Measurements from ENCODE around the gene FHIT.

The FHIT gene

DNA sequence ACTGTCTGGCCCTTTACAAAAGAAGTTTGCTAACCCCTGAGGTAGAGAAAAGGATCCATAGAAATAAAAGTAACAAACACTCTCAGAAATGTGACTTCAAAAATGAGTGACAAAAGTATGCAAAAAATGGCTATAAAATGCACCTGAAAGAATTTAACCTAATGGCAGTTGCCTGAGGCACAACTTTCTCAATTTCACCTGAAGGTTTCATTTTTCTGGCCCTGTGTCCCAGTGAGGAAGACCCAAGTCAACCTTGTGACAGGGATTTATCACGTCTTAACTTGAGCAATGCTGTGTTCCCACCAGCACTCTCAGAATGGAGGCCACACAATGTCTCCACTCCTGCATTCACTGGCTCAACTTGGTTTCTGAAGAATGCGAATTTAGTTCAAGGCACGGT lies 83.0 kb downstream of the FHIT start:
- no peak for DNase-seq

- DNase-seq: no peak
These were observed 88.3 kb downstream of the FHIT start for GRCh38 chr3:61162965-61163364.

DNA sequence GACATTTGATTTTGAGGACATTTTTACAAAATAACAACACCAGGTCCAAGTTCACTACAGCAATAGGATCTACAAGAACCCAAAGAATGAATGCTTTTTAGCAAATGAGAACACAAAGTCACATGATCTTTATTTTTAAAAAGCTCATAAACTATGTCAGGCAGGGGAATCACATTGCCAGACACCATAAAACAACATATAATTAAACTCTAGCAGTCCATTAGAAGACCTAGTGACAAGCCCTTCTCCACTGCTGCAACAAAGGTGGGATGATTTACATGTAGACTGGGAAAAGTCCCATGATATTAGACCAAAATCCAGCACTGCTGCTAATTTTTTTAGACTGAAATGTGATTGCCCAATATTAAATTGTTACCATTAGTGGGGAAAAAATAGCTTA lies 92.6 kb downstream of the FHIT start:
- DNase-seq: no peak

DNA sequence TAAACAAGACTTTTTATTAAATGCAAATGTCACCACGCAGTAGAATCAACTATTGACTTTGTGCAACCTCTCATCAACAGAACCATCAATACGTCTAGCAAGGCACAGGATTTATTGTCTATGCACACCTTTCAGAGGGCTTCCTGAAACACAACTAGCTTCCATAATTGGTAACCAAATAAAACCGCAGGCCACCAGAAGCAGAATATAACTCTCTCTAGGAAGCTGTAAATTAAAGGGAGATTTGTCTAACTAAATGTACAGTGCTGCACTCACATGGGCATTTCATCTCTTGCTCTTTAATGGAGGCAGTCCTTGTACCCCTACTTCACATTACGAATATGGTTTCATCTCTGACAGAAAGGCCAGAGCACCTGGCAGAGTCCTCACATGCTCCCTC lies 93.0 kb downstream of the FHIT start:
- no peak for DNase-seq

DNA sequence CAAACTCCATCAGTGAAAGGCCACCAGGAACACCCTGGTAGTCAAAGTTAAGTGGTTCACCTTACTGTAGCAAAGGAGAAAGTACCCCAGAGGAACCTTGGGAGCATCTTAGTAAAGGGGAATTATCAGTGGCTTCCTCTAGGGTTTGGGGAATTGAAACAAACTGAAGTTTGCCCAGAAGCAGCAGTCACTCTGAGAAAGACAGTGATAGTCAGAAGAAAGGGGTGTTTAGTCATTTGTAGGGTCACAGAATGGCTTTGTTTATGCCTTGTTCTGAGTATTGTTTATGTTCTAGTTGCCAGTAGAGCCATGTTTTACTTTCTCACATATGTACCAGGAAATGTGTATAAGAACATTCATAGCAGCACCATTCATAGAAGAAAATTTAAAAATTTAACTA lies 93.8 kb downstream of the FHIT start:
- DNase-seq: no peak

DNA sequence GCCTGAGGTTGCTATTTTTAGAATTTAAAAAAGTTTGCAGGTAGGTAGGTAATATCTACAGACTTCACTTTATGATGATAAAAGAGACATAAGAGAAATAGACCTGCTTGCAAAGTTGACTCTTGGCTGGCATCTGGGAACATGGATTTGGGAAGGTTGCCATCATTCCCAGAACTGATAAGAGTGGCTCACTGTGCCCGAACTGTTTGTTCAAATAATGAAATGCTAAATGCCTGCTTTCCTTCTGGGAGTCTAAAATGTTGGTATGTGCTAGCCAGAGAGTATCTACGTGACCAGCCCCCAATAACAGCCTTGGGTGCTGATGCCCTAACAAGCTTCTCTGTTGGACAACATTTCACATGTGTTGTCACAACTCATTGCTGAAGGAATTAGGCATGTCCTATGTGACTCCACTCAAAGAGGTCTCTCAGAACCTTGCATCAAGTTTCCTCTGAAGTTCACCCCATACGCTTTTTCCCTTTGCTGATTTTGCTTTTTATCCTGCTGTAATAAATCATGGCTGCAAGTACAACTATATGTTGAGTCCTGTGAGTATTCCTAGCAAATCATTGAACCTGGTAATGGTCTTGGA lies 95.5 kb downstream of the FHIT start:
- no peak for DNase-seq

DNA sequence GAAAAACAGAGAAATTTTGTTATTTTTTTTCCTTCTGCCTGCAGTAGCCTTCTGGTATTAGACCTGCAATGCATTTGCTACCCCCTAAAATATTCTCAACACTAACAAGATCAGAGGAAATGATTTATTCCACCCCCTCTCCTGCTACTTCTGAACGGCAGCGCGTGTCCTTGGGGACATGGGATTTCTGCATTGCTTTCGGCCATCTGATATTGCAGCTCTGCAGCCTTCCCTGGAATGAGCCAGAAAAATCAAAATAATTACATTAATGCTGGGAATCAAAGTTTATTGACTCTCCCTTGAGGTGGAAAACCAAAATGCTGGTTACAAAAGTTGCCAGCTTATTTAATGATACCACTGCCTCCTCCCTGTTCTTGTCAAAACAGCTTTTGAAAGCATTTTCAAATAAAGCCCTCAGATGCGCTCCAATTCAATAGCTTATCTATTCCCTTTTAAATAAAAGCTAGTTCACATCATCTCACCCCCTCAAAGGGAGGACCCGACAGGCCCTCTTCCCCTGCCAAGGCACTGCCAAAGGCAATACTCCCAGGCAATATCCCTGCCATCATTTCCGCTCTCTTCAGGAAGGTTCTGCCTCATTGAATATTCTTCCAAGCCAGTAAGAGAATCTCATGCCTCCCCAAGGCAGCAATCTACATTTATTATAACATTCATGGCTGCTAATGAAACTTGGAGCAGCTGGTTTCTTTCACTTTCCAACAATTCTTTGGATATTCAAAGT lies 96.6 kb downstream of the FHIT start:
- no peak for DNase-seq

- DNase-seq: no peak
These were observed 99.2 kb downstream of the FHIT start for GRCh38 chr3:61152071-61152470.

DNA sequence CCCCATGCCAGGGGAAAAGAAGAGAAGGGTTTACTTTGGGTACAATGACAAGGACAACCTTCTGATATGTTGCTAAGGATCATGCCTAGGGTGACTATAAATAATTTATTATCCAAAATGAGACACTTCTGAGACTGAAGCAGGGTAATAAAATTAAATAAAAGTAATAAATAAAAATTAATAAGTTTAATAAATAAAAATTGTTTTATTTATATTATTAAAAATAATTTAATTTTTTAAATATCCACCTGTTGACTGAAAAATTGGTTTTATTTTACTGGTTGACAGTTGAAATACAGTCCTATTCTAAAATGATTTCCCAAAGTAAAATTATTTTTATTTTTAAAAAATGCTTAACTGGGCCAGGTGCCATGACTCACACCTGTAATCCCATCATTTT lies 102.0 kb downstream of the FHIT start:
- DNase-seq: no peak

DNA sequence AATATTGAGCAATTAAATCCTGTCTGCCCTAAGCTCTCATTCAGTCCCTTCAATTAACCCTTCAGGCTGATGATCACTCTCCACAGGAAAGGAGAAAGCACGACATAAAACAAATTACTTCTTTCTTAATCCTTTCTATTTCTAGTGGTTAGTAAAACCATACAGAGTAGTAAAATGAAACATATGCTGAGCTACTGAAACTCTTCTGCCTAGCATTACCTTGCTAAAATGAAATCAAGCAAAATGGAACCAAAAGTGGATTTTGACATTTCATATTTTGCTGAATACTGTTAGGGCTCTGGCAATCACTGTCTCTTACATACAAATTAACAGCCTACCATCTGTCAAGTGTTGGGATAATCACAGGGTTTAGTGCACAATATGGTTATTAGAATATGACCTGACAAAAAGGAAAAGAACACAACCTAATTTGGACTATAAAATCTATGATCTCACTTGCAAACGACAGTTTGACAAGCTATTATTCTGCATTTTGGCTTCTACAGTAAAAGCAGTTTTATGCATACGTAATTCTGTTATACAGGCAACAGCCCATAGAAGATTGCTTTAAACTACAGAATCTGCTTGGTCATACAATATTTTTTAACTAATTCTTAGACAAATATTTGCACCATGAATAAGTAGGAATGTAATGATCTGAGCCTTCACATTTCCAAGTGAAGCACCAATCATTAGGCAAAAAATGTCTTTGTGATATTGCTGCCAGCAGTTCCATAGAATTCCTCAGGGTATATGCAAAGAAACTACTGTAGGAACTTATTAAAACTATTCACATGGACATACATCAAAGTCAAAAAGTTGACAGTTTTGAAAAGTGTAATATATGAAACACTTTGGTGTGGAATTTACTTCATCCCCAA lies 105.0 kb downstream of the FHIT start:
- no peak for DNase-seq

DNA sequence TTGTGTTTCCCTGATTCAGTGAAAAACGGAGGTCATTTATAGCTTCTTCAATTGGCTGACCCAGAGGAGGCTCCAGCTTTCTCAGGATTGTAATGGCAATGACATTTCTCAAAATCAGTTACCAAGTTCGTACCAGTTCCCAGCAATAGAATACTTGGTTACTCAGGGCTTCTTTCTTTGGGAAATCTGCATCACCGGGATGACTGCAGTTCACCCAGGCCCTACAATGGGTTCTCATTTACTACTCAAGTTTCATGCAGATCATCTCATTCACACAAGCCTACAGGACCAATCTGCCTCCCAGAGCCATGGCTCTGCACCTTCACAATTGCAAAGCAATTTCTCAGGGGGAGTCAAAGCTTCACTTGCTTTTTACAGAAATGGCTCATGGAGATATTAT lies 109.6 kb downstream of the FHIT start:
- DNase-seq: no peak

DNA sequence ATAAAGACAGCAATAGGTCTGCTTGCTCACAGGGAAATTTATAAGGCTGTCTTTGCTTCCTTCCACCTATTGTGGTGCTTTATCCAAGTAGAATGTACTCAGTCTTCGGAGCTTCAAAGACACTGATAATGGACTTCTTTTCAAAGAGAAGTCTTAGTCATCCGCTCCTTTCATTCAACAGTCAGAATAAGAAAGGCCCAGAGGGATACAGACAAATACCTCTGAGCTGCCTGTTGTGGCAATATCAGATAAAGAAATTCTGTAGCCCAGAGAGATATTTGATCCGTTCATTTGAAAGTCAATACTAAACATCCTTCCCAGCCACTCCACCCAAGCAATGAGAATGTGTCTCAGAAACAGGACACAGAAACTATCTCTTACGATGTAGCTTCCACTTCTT lies 110.0 kb downstream of the FHIT start:
- no peak for DNase-seq

DNA sequence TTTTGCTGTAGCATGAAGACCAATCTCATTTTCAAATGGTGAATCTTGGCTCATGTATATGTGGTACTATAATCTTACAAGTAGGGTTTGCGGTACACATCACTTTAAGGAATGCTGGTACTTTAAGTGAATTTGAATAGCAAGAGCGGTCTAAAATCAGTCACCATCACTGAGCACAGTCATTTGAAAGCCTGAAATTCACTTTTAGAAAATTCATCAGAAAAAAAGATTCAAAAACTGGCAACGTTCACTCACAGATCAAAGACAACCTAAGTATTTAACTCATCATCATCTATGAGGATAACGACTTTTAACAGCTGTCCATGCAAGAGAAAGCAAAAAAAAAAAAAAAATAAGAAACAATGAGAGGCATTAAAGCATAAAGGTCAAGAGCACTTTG lies 111.6 kb downstream of the FHIT start:
- no peak for DNase-seq

GRCh38 chr3:61138401-61138800 lies 112.9 kb downstream of the FHIT start:
- DNase-seq: no peak

DNA sequence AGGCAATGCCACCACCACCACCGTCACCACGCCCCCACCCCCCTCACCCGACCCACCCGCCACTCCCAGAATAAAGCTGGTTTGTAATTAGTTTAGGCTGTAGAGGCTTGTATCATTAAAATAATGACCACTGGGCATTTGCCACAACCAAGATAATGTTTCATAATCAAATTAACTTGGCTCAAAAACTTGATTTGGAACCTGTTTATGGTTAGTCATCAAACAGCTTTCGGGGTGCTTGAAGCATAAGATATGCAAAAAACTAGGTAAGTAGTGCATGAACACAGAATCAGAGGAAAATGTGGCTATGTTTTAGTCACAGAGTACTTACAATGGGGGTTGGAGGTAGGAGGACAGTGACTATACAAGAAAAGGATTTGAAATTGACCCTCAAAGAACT lies 115.1 kb downstream of the FHIT start:
- no peak for DNase-seq

DNA sequence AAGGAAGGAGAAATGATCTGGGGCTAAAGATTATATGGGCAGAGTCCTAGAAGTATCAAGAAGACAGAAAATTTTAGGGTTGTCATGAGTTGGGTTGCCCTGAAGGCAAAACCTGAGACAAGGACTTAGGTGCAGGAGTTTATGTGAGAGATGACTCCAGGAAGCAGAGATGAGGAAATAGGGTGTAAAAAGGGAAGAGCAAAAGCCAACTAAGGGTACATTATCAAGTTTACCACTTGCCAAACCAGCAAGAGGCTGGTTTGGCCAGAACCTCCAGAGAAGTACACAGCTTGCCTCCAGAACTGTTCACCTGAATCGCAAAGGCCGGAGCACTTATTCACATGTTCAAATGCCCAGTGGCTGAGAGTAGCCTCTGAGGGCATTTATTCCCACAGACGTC lies 116.7 kb downstream of the FHIT start:
- no peak for DNase-seq

DNA sequence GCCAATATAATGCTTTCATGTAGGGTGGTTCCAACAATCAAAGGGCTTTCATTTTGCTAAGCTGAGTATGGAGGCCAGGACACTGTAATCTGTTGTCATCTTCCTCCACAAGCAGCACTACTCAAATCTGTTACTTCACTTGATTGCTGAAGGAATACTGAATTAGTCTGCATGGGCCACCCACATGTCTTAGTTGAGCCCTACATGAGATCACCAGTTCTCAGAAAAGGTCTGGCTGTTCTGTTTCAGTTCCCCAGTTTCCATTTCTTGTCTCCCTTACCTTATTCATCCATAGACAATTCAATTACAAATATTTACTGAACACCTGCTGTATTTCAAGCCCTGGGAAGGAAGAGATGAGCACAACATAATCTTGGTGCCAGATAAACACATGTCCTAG lies 119.2 kb downstream of the FHIT start:
- no peak for DNase-seq

- DNase-seq: no peak
These were observed 132.4 kb downstream of the FHIT start for GRCh38 chr3:61118830-61119229.

DNA sequence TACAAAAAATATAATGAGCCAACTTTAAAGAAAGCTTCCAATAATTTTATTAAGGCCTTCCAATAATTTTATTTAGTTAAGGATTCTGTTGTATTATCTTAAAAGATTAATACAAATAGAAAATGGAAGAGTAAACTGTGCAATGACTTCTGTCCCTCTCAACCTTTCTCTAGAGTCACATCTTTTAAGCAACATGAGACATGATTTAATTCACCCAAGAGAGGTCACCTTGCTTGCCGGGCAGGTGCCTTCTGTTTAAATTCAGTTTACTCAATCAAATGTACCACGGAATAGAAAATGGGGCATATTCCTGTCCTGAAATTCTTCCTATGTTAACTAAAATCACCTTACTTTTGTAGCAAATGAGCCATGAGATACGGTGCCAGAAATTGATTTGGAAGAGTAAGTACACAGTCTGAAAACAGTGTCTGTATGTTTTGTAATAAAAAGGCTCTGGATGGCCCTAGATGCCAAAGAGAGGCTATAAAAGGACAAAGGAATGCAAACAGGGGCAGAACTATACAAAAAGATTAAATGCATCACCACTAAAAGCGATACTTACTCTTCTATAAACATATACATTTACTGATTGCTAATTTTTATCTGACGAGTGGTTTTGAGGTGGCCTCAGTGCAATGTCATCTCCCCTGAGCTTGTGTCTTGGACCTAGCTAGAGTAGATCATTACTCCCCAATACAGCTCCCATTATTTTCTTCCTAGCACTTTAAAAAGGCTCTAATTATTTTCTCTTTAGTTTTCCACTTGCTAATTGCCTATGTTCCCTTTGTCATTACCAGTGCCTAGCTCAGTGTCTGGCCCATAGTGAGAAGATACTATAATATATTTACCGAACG lies 134.0 kb downstream of the FHIT start:
- DNase-seq: no peak

DNA sequence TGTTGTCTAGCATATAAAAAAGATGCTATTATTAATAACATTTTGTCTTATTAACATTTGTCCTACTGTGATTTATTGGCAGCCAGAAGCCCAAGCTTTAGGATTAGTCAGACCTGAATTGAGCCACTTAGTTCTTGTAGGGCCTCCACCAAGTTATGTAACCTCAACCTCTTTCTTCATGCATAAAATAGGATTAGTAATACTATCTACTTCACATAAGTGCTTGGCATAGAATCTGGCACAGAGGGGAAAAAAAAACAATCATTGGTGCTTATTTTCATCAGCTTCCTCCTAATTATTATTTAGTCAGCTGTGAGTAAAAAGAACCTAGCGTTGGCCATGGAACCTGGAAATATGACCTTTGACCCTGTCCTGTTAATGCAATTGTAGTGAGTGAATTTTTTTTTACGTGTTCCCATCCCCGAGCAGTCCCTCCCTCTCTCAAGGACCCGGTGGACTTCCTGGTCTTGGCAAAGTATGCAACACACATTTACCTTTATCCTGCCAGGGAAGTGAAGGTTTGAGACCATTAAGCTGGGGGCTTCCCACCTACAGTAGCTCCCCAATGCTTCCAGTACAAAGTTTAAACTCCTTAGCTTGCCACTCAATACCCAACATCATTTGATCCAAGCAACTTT lies 136.8 kb downstream of the FHIT start:
- no peak for DNase-seq

DNA sequence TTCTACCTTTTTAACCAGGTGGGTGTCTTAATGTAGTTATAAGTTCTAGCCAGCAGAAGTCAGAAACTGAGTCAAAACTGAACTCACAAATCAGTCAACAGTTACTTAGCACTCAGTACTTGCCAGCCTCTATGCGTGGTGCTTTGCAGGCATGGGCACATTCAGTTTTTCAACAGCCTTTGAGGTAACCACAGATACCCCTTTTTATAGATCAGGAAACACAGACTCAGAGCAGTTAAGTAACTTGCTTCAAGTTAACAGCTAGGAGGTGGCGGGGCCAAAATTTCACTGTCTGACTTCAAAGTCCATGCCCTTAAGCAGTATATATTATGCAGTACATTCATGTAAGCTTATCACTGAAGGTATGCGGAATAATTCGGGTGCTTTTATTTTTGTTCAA lies 139.4 kb downstream of the FHIT start:
- DNase-seq: peak; percentile 79

- DNase-seq: peak; percentile 67
These were observed 140.7 kb downstream of the FHIT start for GRCh38 chr3:61110576-61110975.

Data from activated CD4-positive, alpha-beta T cell treated with anti-CD3 and anti-CD28 coated beads, Interleukin-2, amount 50 U/mL, for 16 hours (primary cell).